Measurements from ENCODE around the gene HK1. TPM values are rescaled to one million over a fixed set of nuclear protein-coding genes. Genes with fewer than 3 reads are reported as not detected.

HK1 gene
- polyA plus RNA-seq, 4 donors = 3.8 to 21.8 (median 9.1) TPM

GRCh38 chr10:69385454-69386350, 107.4 kb downstream of the HK1 start:
- no peak overlapping the region for H3K27ac ChIP-seq (ENCODE audit: low read depth in 1 of 3, low read length in 2 of 3)
- no peak for DNase-seq
- 62 to 85% (median 78%) methylated on average over 11 of the region's 11 CpGs for WGBS, 3 donors
- H3K27me3 ChIP-seq (ENCODE audit: control insufficient read depth in 3 of 3, insufficient read depth in 3 of 3, low read length in 3 of 3) = no peaks in the 10 kb centered on the region
- H3K4me3 ChIP-seq (ENCODE audit: low read depth in 1 of 3, low read length in 3 of 3) = no peak overlapping the region
- FAIRE-seq = no peak
- no peaks in the 10 kb centered on the region for H3K9me3 ChIP-seq (ENCODE audit: control insufficient read depth in 2 of 2, insufficient read depth in 1 of 2, low read depth in 1 of 2, low read length in 1 of 2)
- no peaks in the 10 kb centered on the region for H3K4me1 ChIP-seq (ENCODE audit: control insufficient read depth in 3 of 3, insufficient read depth in 2 of 3, low read depth in 1 of 3, low read length in 2 of 3)
- H3K36me3 ChIP-seq (ENCODE audit: control insufficient read depth in 3 of 3, insufficient read depth in 2 of 3, low read depth in 1 of 3, low read length in 3 of 3) = peaks cover 3 to 33% (median 10%) of the 10 kb centered on the region in 3 donors

DNA sequence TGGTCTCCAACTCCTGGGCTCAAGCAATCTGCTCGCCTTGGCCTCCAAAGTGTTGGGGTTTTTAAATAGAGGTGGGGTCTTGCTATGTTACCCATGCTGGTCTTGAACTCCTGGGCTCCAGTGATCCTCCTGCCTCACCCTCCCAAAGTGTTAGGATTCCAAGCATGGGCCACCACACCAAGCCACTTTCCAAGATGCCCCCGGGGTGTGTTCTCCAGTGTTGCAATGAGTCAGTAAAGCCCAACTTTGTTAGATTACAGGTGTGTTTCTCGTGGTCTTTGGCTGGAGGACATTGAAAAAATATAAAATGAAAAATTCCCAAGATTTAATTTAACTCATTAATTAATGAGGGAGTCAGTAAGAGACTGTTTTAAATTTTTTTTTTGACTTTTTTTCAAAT, 109.2 kb downstream of the HK1 start:
- H3K27ac ChIP-seq (ENCODE audit: low read depth in 1 of 3, low read length in 2 of 3) = no peak overlapping the region
- no peaks in the 10 kb centered on the region for H3K9me3 ChIP-seq (ENCODE audit: control insufficient read depth in 2 of 2, insufficient read depth in 1 of 2, low read depth in 1 of 2, low read length in 1 of 2)
- WGBS, 3 donors = 85 to 92% (median 88%) methylated on average over 3 of the region's 3 CpGs
- H3K4me3 ChIP-seq (ENCODE audit: low read depth in 1 of 3, low read length in 3 of 3) = no peak overlapping the region
- no peaks in the 10 kb centered on the region for H3K27me3 ChIP-seq (ENCODE audit: control insufficient read depth in 3 of 3, insufficient read depth in 3 of 3, low read length in 3 of 3)
- peaks cover 3 to 37% (median 10%) of the 10 kb centered on the region in 3 donors for H3K36me3 ChIP-seq (ENCODE audit: control insufficient read depth in 3 of 3, insufficient read depth in 2 of 3, low read depth in 1 of 3, low read length in 3 of 3)
- no peak for FAIRE-seq
- no peak for DNase-seq
- H3K4me1 ChIP-seq (ENCODE audit: control insufficient read depth in 3 of 3, insufficient read depth in 2 of 3, low read depth in 1 of 3, low read length in 2 of 3) = peaks cover 0 to 3% (median 0%) of the 10 kb centered on the region in 3 donors

- peaks cover 2 to 37% (median 10%) of the 10 kb centered on the region in 3 donors for H3K36me3 ChIP-seq (ENCODE audit: control insufficient read depth in 3 of 3, insufficient read depth in 2 of 3, low read depth in 1 of 3, low read length in 3 of 3)
- H3K9me3 ChIP-seq (ENCODE audit: control insufficient read depth in 2 of 2, insufficient read depth in 1 of 2, low read depth in 1 of 2, low read length in 1 of 2) = no peaks in the 10 kb centered on the region
- DNase-seq (no peak), FAIRE-seq (no peak)
- H3K27me3 ChIP-seq (ENCODE audit: control insufficient read depth in 3 of 3, insufficient read depth in 3 of 3, low read length in 3 of 3) = no peaks in the 10 kb centered on the region
- H3K27ac ChIP-seq (ENCODE audit: low read depth in 1 of 3, low read length in 2 of 3) = no peak overlapping the region
- 97 to 98% (median 98%) methylated on average over 2 of the region's 2 CpGs for WGBS, 3 donors
- no peak overlapping the region for H3K4me3 ChIP-seq (ENCODE audit: low read depth in 1 of 3, low read length in 3 of 3)
- peaks cover 0 to 3% (median 0%) of the 10 kb centered on the region in 3 donors for H3K4me1 ChIP-seq (ENCODE audit: control insufficient read depth in 3 of 3, insufficient read depth in 2 of 3, low read depth in 1 of 3, low read length in 2 of 3)
These were observed 110.2 kb downstream of the HK1 start for GRCh38 chr10:69388488-69388887.

GRCh38 chr10:69389827-69390490, 111.7 kb downstream of the HK1 start:
- H3K4me1 ChIP-seq (ENCODE audit: control insufficient read depth in 3 of 3, insufficient read depth in 2 of 3, low read depth in 1 of 3, low read length in 2 of 3) = peaks cover 0 to 3% (median 0%) of the 10 kb centered on the region in 3 donors
- WGBS, 3 donors = 71 to 80% (median 79%) methylated on average over 8 of the region's 8 CpGs
- no peak for DNase-seq
- no peak overlapping the region for H3K4me3 ChIP-seq (ENCODE audit: low read depth in 1 of 3, low read length in 3 of 3)
- no peaks in the 10 kb centered on the region for H3K27me3 ChIP-seq (ENCODE audit: control insufficient read depth in 3 of 3, insufficient read depth in 3 of 3, low read length in 3 of 3)
- H3K36me3 ChIP-seq (ENCODE audit: control insufficient read depth in 3 of 3, insufficient read depth in 2 of 3, low read depth in 1 of 3, low read length in 3 of 3) = peaks cover 0 to 38% (median 13%) of the 10 kb centered on the region in 3 donors
- no peaks in the 10 kb centered on the region for H3K9me3 ChIP-seq (ENCODE audit: control insufficient read depth in 2 of 2, insufficient read depth in 1 of 2, low read depth in 1 of 2, low read length in 1 of 2)
- no peak overlapping the region for H3K27ac ChIP-seq (ENCODE audit: low read depth in 1 of 3, low read length in 2 of 3)
- no peak for FAIRE-seq

DNA sequence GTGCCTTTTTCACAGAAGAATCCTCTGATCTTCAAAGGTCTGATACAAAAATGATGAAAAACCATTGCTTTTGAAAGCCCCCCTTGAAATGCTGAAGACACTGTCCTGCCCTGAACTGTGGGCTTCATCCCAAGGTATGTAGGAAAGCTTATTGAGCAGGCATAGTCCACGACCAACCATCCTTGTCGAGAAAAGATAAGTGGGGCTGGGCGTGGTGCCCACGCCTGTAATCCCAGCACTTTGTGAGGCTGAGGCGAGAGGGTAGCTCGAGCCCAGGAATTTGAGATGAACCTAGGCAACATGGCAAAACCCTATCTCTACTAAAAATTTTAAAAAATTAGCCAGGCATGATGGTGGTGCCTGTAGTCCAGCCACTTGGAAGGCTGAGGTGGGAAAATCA, 112.9 kb downstream of the HK1 start:
- WGBS, 3 donors = 44 to 73% (median 52%) methylated on average over 6 of the region's 6 CpGs
- DNase-seq = no peak
- H3K27ac ChIP-seq (ENCODE audit: low read depth in 1 of 3, low read length in 2 of 3) = no peak overlapping the region
- peaks cover 0 to 3% (median 0%) of the 10 kb centered on the region in 3 donors for H3K4me1 ChIP-seq (ENCODE audit: control insufficient read depth in 3 of 3, insufficient read depth in 2 of 3, low read depth in 1 of 3, low read length in 2 of 3)
- no peak for FAIRE-seq
- H3K36me3 ChIP-seq (ENCODE audit: control insufficient read depth in 3 of 3, insufficient read depth in 2 of 3, low read depth in 1 of 3, low read length in 3 of 3) = peaks cover 0 to 38% (median 13%) of the 10 kb centered on the region in 3 donors
- no peaks in the 10 kb centered on the region for H3K9me3 ChIP-seq (ENCODE audit: control insufficient read depth in 2 of 2, insufficient read depth in 1 of 2, low read depth in 1 of 2, low read length in 1 of 2)
- H3K4me3 ChIP-seq (ENCODE audit: low read depth in 1 of 3, low read length in 3 of 3) = no peak overlapping the region
- H3K27me3 ChIP-seq (ENCODE audit: control insufficient read depth in 3 of 3, insufficient read depth in 3 of 3, low read length in 3 of 3) = no peaks in the 10 kb centered on the region

DNA sequence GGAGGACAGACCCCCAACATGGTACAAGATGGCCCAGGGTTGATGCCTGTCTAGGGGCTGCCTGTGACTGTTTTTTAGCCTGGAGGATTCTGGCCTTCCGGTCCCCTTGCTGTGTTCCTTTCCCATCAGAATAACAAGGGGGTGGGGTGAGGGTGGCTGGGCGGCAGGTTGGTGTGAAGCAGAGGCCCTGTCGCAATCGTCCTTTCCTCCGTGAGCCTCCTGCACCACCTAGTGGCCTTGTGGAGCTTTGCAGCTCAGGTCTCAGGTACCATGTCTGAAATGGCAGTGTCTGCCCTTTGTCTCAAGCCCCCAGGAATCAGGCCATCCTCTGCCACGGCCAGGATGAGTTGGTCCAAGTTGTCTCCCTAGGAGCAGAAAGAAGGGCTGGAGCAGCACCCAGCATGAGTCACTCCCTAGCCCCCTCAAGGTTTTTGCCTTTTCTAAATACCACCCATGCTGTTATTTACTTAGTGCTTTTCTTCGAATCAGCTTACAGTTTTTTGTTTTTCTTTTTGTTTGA, 114.2 kb downstream of the HK1 start:
- Histone ChIP-seq H3K27ac (ENCODE audit: low read depth in 1 of 3, low read length in 2 of 3) (no peak overlapping the region), H3K36me3 (ENCODE audit: control insufficient read depth in 3 of 3, insufficient read depth in 2 of 3, low read depth in 1 of 3, low read length in 3 of 3) (peaks cover 0 to 38% (median 10%) of the 10 kb centered on the region in 3 donors), H3K4me3 (ENCODE audit: low read depth in 1 of 3, low read length in 3 of 3) (no peak overlapping the region), H3K9me3 (ENCODE audit: control insufficient read depth in 2 of 2, insufficient read depth in 1 of 2, low read depth in 1 of 2, low read length in 1 of 2) (no peaks in the 10 kb centered on the region), H3K27me3 (ENCODE audit: control insufficient read depth in 3 of 3, insufficient read depth in 3 of 3, low read length in 3 of 3) (no peaks in the 10 kb centered on the region), H3K4me1 (ENCODE audit: control insufficient read depth in 3 of 3, insufficient read depth in 2 of 3, low read depth in 1 of 3, low read length in 2 of 3) (peaks cover 0 to 3% (median 0%) of the 10 kb centered on the region in 3 donors)
- no peak for FAIRE-seq
- peak; percentile 82 to 85 for DNase-seq
- WGBS, 3 donors = 11 to 27% (median 13%) methylated on average over 3 to 7 of the region's 7 CpGs

GRCh38 chr10:69394020-69394419, 115.7 kb downstream of the HK1 start:
- H3K4me3 ChIP-seq (ENCODE audit: low read depth in 1 of 3, low read length in 3 of 3) = no peak overlapping the region
- no peaks in the 10 kb centered on the region for H3K9me3 ChIP-seq (ENCODE audit: control insufficient read depth in 2 of 2, insufficient read depth in 1 of 2, low read depth in 1 of 2, low read length in 1 of 2)
- H3K27ac ChIP-seq (ENCODE audit: low read depth in 1 of 3, low read length in 2 of 3) = no peak overlapping the region
- FAIRE-seq (no peak), DNase-seq (no peak)
- WGBS, 3 donors = 82 to 91% (median 87%) methylated on average over 1 of the region's 1 CpG
- H3K4me1 ChIP-seq (ENCODE audit: control insufficient read depth in 3 of 3, insufficient read depth in 2 of 3, low read depth in 1 of 3, low read length in 2 of 3) = peaks cover 0 to 3% (median 0%) of the 10 kb centered on the region in 3 donors
- H3K27me3 ChIP-seq (ENCODE audit: control insufficient read depth in 3 of 3, insufficient read depth in 3 of 3, low read length in 3 of 3) = no peaks in the 10 kb centered on the region
- peaks cover 0 to 41% (median 5%) of the 10 kb centered on the region in 3 donors for H3K36me3 ChIP-seq (ENCODE audit: control insufficient read depth in 3 of 3, insufficient read depth in 2 of 3, low read depth in 1 of 3, low read length in 3 of 3)

- H3K9me3 ChIP-seq (ENCODE audit: control insufficient read depth in 2 of 2, insufficient read depth in 1 of 2, low read depth in 1 of 2, low read length in 1 of 2) = no peaks in the 10 kb centered on the region
- H3K36me3 ChIP-seq (ENCODE audit: control insufficient read depth in 3 of 3, insufficient read depth in 2 of 3, low read depth in 1 of 3, low read length in 3 of 3) = peaks cover 0 to 38% (median 5%) of the 10 kb centered on the region in 3 donors
- H3K27ac ChIP-seq (ENCODE audit: low read depth in 1 of 3, low read length in 2 of 3) = no peak overlapping the region
- H3K27me3 ChIP-seq (ENCODE audit: control insufficient read depth in 3 of 3, insufficient read depth in 3 of 3, low read length in 3 of 3) = no peaks in the 10 kb centered on the region
- no peak for FAIRE-seq
- 73 to 83% (median 79%) methylated on average over 1 of the region's 1 CpG for WGBS, 3 donors
- no peaks in the 10 kb centered on the region for H3K4me1 ChIP-seq (ENCODE audit: control insufficient read depth in 3 of 3, insufficient read depth in 2 of 3, low read depth in 1 of 3, low read length in 2 of 3)
- no peak overlapping the region for H3K4me3 ChIP-seq (ENCODE audit: low read depth in 1 of 3, low read length in 3 of 3)
- DNase-seq = no peak
These were observed 119.7 kb downstream of the HK1 start for GRCh38 chr10:69397972-69398371.

Measured in small intestine (tissue), 7 donors.